Mesothelial cell of epicardium (in vitro differentiated cells): ENCODE data around the gene TULP3. TPM values are rescaled to one million over a fixed set of nuclear protein-coding genes. Genes with fewer than 3 reads are reported as not detected.

Experiments used
- DNase-seq, 2 experiments: peaks; one replicate each; pipeline ENCODE4 v3.0.0; 2021; ENCODE audit warnings: low spot score in 2 of 2; ENCODE audit not compliant: unreplicated experiment in 2 of 2
- H3K27ac Mint-ChIP-seq: 2 replicates; pipeline ENCODE4 v1.8.0; 2021; ENCODE audit warnings: mixed read lengths
- H3K27me3 Mint-ChIP-seq: 2 replicates; pipeline ENCODE4 v1.8.0; 2021; ENCODE audit warnings: low read depth, mixed read lengths
- H3K36me3 Mint-ChIP-seq: 2 replicates; pipeline ENCODE4 v1.8.0; 2021; ENCODE audit warnings: mixed read lengths
- H3K4me1 Mint-ChIP-seq: 2 replicates; pipeline ENCODE4 v1.8.0; 2021; ENCODE audit warnings: mixed read lengths
- H3K4me3 Mint-ChIP-seq: 2 replicates; pipeline ENCODE4 v1.8.0; 2021; ENCODE audit warnings: mild to moderate bottlenecking, moderate library complexity, mixed read lengths
- H3K9me3 Mint-ChIP-seq: 2 replicates; pipeline ENCODE4 v1.8.0; 2021; ENCODE audit warnings: mixed read lengths
- total RNA-seq: library from RNA; stranded (reverse); gene quantifications from 3 replicates; pipeline ENCODE4 v1.2.1, GENCODE V29; 2021
- TF ChIP-seq, protein P1 (sequence below): fragments of 200-600 bp; sonication (generic); IDR thresholded peaks from one replicate; pipeline ENCODE4 v1.5.0; 2021; ENCODE audit warnings: antibody characterized with exemption; ENCODE audit not compliant: unreplicated experiment

The TULP3 gene
- total RNA-seq, 1 donor from 2014 or later = 25.2 TPM

DNA sequence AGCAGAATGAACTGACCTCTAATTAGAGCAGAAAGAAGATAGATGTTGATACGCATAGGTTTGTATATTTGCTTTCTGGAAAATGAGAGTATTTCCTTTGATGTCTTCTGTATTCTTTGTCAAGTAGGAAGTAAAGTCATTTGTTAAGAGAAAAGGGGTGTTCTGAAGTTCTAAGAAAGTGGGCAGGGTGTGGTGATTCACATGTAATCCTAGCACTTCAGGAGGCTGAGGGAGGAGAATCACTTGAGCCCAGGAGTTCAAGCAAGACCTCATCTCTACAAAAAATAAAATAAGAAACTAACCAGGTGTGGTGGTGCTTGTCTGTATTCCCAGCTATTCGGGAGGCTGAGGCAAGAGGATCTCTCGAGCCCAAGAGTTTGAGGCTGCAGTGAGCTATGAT is 10.8 kb upstream of the TULP3 start:
- Mint-ChIP-seq H3K27me3 (no peaks in the 10 kb centered on the region), H3K9me3 (no peaks in the 10 kb centered on the region), H3K4me3 (no peak overlapping the region)

DNA sequence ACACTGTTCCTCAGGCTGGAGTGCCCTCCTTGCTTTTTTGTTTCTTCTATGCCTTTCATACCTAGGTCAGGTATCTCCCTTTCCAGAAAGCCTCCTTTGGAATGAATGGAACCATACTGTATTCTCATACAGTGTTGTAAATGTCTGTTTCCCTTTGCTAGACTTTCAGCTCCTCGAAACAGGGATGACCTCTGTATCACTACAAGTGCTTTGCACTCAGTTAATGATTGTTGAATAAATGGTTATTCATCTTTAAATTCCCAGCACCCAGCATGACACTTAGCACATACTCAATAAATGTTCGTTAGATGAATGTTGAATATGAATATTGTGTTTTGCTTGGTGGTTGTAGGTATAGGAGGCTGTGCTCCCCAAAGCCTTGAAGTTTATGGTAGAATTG is 5.9 kb upstream of the TULP3 start:
- H3K36me3 Mint-ChIP-seq = peaks cover 30% of the 10 kb centered on the region
- no peak overlapping the region for H3K27ac Mint-ChIP-seq
- no peaks in the 10 kb centered on the region for H3K9me3 Mint-ChIP-seq
- no peaks in the 10 kb centered on the region for H3K27me3 Mint-ChIP-seq
- no peak overlapping the region for H3K4me3 Mint-ChIP-seq
- no peaks in the 10 kb centered on the region for H3K4me1 Mint-ChIP-seq
- no peak for DNase-seq
- TF ChIP-seq, protein P1, sequence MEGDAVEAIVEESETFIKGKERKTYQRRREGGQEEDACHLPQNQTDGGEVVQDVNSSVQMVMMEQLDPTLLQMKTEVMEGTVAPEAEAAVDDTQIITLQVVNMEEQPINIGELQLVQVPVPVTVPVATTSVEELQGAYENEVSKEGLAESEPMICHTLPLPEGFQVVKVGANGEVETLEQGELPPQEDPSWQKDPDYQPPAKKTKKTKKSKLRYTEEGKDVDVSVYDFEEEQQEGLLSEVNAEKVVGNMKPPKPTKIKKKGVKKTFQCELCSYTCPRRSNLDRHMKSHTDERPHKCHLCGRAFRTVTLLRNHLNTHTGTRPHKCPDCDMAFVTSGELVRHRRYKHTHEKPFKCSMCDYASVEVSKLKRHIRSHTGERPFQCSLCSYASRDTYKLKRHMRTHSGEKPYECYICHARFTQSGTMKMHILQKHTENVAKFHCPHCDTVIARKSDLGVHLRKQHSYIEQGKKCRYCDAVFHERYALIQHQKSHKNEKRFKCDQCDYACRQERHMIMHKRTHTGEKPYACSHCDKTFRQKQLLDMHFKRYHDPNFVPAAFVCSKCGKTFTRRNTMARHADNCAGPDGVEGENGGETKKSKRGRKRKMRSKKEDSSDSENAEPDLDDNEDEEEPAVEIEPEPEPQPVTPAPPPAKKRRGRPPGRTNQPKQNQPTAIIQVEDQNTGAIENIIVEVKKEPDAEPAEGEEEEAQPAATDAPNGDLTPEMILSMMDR = no peak

More for the DNA sequence above, 10.8 kb upstream of the TULP3 start:
- TF ChIP-seq, protein P1 = no peak
- H3K36me3 Mint-ChIP-seq = peaks cover 11% of the 10 kb centered on the region
- DNase-seq = no peak
- peaks cover 21% of the 10 kb centered on the region for H3K4me1 Mint-ChIP-seq
- H3K27ac Mint-ChIP-seq = no peak overlapping the region

DNA sequence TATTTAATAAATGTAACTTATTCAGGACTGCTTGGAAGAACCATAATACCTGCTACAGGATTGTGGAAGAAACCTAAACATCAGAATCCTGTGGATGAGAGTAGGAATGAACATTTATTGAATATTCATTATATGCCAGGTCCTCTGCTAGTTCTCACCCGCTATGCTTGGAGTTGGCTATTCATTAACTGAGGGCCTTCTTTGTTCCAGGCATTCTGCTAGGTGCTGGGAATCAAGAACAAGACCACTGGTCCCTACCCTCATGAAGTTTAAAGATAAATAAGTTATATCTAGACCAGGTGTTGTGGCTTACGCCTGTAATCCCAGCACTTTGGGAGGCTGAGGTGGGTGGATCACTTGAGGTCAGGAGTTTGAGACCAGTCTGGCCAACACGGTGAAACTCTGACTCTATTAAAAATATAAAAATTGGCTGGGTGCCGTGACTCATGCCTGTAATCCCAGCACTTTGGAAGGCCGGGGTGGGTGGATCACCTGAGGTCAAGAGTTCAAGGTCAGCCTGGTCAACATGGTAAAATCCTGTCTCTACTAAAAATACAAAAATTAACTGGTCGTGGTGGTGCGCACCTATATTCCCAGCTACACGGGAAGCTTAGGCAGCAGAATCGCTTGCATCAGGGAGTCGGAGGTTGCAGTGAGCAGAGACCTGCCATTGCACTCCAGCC is 3.8 kb upstream of the TULP3 start:
- H3K36me3 Mint-ChIP-seq = peaks cover 27% of the 10 kb centered on the region
- peaks cover 8% of the 10 kb centered on the region for H3K4me1 Mint-ChIP-seq
- no peak for DNase-seq
- no peak overlapping the region for H3K27ac Mint-ChIP-seq
- no peak overlapping the region for H3K4me3 Mint-ChIP-seq
- no peaks in the 10 kb centered on the region for H3K27me3 Mint-ChIP-seq
- H3K9me3 Mint-ChIP-seq = no peaks in the 10 kb centered on the region
- TF ChIP-seq, protein P1 = no peak

DNA sequence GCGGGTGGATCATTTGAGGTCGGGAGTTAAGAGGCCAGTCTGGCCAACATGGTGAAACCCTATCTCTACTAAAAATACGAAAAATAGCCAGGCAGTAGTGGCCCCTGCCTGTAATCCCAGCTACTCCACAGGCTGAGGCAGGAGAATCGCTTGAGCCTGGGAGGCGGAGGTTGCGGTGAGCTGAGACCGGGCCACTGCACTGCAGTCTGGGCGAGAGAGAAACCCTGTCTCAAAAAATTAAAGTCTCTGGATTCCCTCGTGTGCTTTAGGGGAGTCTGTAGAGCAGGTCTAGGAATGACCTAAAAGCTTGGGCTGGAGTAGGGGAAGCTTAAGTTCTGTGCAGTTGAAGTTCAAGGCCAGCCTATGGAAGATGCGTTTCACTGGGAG is 697 bp upstream of the TULP3 start:
- DNase-seq = no peak
- Mint-ChIP-seq H3K36me3 (peaks cover 20% of the 10 kb centered on the region), H3K4me3 (peak overlapping the region; percentile 90), H3K27me3 (no peaks in the 10 kb centered on the region), H3K27ac (peak overlapping the region; percentile 90), H3K4me1 (peaks cover 22% of the 10 kb centered on the region), H3K9me3 (no peaks in the 10 kb centered on the region)
- TF ChIP-seq, protein P1 = no peak

DNA sequence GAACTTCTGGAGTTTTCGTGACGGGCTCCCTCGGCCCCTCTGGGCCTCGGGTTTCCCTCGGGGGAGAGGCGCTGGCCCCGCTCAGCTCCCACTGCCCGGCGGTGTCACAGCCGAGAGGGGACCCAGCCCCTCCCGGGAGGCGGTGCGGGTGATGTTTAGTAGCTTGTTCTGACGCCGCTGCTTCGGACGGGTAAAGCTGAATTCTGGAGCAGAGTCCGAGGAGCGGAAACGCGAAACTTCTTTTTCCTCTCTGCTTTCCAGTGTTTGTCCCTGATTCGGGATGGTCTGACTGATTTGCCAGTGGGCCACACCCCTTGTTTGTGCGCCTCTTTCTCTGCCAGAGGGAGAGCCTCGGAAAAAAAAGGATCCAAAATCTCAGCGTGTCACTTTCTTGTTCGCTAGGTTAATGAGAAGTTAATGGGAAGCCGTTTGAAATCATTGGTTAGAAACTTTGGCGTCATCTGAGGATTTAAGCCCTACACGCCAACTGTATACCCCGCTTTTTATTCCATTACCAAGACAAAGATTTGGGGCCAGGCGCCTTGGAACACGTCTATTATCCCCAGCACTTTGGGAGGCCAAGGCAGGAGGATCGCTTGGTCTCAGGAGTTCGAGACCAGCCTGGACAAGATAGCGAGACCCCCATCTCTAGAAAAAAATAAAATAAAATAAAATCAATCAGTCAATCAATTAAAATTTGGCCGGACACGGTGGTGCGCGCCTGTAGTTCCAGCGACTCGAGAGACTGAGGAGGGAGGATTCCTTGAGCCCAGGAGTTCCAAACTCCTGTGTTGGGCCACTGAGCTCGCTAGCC is 756 bp downstream of the TULP3 start:
- Mint-ChIP-seq H3K4me3 (peak overlapping the region; percentile 90), H3K9me3 (no peaks in the 10 kb centered on the region), H3K27me3 (no peaks in the 10 kb centered on the region), H3K4me1 (peaks cover 29% of the 10 kb centered on the region), H3K36me3 (peaks cover 12% of the 10 kb centered on the region), H3K27ac (peak overlapping the region; percentile 90)
- TF ChIP-seq, protein P1 = no peak
- peak; percentile 36 to 71 for DNase-seq
